Body of pancreas (tissue), 4 donors: ENCODE measurements around the gene NUP188. TPM values are rescaled to one million over a fixed set of nuclear protein-coding genes. Genes with fewer than 3 reads are reported as not detected.
A peak's percentile ranks its signal among the peaks of the same experiment; 100 is the strongest.

Experiments
- ATAC-seq: fragments of 150-250 bp; one replicate; pipeline ENCODE4 v1.9.1; 2016
- DNase-seq, 4 donors: peaks; one replicate each; pipeline ENCODE4 v3.0.0-alpha.2; 2019
- H3K27ac ChIP-seq, 4 donors: fragments of 200-600 bp; sonication (generic); 1 replicate in 3 of 4; 2 replicates in 1 of 4; pipeline versions ENCODE4 v1.5.1 to v1.6.1; 2016 to 2019; ENCODE audit warnings: mild to moderate bottlenecking in 1 of 4, mixed read lengths in 1 of 4, moderate library complexity in 1 of 4
- H3K27me3 ChIP-seq, 2 donors: fragments of 200-600 bp; sonication (generic); one replicate each; pipeline ENCODE4 v1.6.0; 2016; ENCODE audit warnings: mild to moderate bottlenecking in 1 of 2
- H3K36me3 ChIP-seq, 2 donors: fragments of 200-600 bp; sonication (generic); replicated peaks in 1 of 2; 2 replicates each; pipeline ENCODE4 v1.5.1; 2016; ENCODE audit warnings: low read depth in 2 of 2; ENCODE audit not compliant: insufficient read depth in 1 of 2
- H3K4me1 ChIP-seq: fragments of 200-600 bp; sonication (generic); one replicate; pipeline ENCODE4 v1.6.0; 2016
- H3K4me3 ChIP-seq, 2 donors: fragments of 200-600 bp; sonication (generic); 1 replicate in 1 of 2; 2 replicates in 1 of 2; pipeline ENCODE4 v1.5.1; 2016 to 2019
- H3K9me3 ChIP-seq, 3 donors: fragments of 200-600 bp; sonication (generic); 1 replicate in 2 of 3; 2 replicates in 1 of 3; pipeline ENCODE4 v1.5.1; 2016
- CTCF ChIP-seq, 7 experiments: fragments of 450-650 bp in 4 of 7; fragments of 200-600 bp in 3 of 7; sonication (generic) in 3 of 7; IDR thresholded peaks; one replicate each; pipeline ENCODE4 v1.5.1; 2016 to 2019; ENCODE audit warnings: antibody characterized with exemption in 7 of 7
- POLR2A ChIP-seq, 3 donors: fragments of 450-650 bp; IDR thresholded peaks; one replicate each; pipeline ENCODE4 v1.6.1; 2016; ENCODE audit warnings: antibody characterized with exemption in 3 of 3, mild to moderate bottlenecking in 2 of 3
- WGBS, 2 donors: methylation state at CpG; one replicate each; pipeline ENCODE4 v1.1.5; 2017; 5-methylcytosine and 5-hydroxymethylcytosine counted together
- intact Hi-C: fragments of 100-400 bp; cut with DNase I; formaldehyde crosslinking; loops from one replicate; pipeline ENCODE4 v1.15.1; 2023
- total RNA-seq, 2 donors: library from RNA; depleted of rRNA; stranded (reverse); fragments of >200 nt; gene quantifications; one replicate each; pipeline ENCODE4 v1.1.0, GENCODE V29; 2016

NUP188 gene
- total RNA-seq, 2 donors from 2014 or later: 15.2 to 18.9 TPM

- no peak for DNase-seq
- no peaks in the 10 kb centered on the region for H3K27me3 ChIP-seq
- H3K27ac ChIP-seq: peak overlapping the region in 3 of 4 donors; percentile 0 to 37 (median 21)
- TF ChIP-seq POLR2A (IDR thresholded peaks at IDR 0.05) (no peak), CTCF (IDR thresholded peaks at IDR 0.05) (no peak)
- intact Hi-C loops: no loop called here
- WGBS, 2 donors: 56 to 76% methylated on average over 8 of the region's 8 CpGs
- H3K4me1 ChIP-seq: peaks cover 12% of the 10 kb centered on the region
- H3K4me3 ChIP-seq: no peak overlapping the region
- ATAC-seq: peak; percentile 28
- H3K36me3 ChIP-seq: no peaks in the 10 kb centered on the region
- no peaks in the 10 kb centered on the region for H3K9me3 ChIP-seq
Observed at GRCh38 chr9:128899566-128900322, 47.8 kb upstream of the NUP188 start.

- peaks cover 12% of the 10 kb centered on the region for H3K4me1 ChIP-seq
- no peaks in the 10 kb centered on the region for H3K9me3 ChIP-seq
- no peak for ATAC-seq
- intact Hi-C loops: no loop called here
- H3K27me3 ChIP-seq: no peaks in the 10 kb centered on the region
- no peak overlapping the region for H3K27ac ChIP-seq
- DNase-seq: no peak
- no peak overlapping the region for H3K4me3 ChIP-seq
- 60 to 89% methylated on average over 3 to 7 of the region's 7 CpGs for WGBS, 2 donors
- no peaks in the 10 kb centered on the region for H3K36me3 ChIP-seq
- TF ChIP-seq CTCF (IDR thresholded peaks at IDR 0.05) (no peak), POLR2A (IDR thresholded peaks at IDR 0.05) (no peak)
Observed at GRCh38 chr9:128901379-128901778, 46.1 kb upstream of the NUP188 start.

- ATAC-seq: no peak
- H3K4me3 ChIP-seq: no peak overlapping the region
- peak overlapping the region in 1 of 4 donors; percentile 47 for H3K27ac ChIP-seq
- no peaks in the 10 kb centered on the region for H3K9me3 ChIP-seq
- TF ChIP-seq CTCF (IDR thresholded peaks at IDR 0.05): no peak
- no peak for TF ChIP-seq POLR2A (IDR thresholded peaks at IDR 0.05)
- no peaks in the 10 kb centered on the region for H3K36me3 ChIP-seq
- H3K4me1 ChIP-seq: peaks cover 12% of the 10 kb centered on the region
- intact Hi-C loops: no loop called here
- WGBS, 2 donors: 87% methylated on average over 5 of the region's 5 CpGs; no CpG with 5 or more reads in 1 of the 2 donors
- H3K27me3 ChIP-seq: no peaks in the 10 kb centered on the region
- no peak for DNase-seq
Observed at GRCh38 chr9:128901822-128902221, 45.7 kb upstream of the NUP188 start.

- WGBS, 2 donors: 79 to 81% methylated on average over 18 to 22 of the region's 23 CpGs
- Histone ChIP-seq H3K4me3 (no peak overlapping the region), H3K9me3 (no peaks in the 10 kb centered on the region), H3K27me3 (no peaks in the 10 kb centered on the region), H3K27ac (peak overlapping the region in 2 of 4 donors; percentile 18 to 47), H3K4me1 (peaks cover 12% of the 10 kb centered on the region), H3K36me3 (peaks cover 2 to 4% of the 10 kb centered on the region in 2 donors)
- intact Hi-C loops: no loop called here
- no peak for ATAC-seq
- no peak for TF ChIP-seq CTCF (IDR thresholded peaks at IDR 0.05)
- no peak for TF ChIP-seq POLR2A (IDR thresholded peaks at IDR 0.05)
- DNase-seq: peak in 1 of 4 donors; percentile 39
Observed at GRCh38 chr9:128902351-128903078, 45.0 kb upstream of the NUP188 start.
